ENCODE measurements around the gene KCND3.

DNA sequence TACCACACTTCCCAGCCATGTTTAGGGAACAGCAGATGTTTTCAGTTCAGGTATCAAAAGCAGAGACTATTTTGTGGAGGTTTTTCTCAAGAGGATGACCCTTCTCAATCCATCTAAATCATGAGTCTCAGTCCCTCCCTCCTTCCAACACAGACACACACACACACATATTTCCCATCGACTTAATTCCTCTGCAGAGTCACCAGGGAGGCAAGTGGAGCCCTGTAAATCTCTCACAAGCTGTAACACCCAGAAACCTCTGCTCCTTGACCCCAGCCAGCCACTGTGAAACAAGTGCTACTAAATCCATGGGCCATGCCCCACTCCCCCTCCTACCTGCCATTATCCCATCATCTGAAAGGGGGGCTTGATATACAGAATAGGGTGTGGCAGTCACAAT is 10.6 kb upstream of the KCND3 start:
- TF ChIP-seq, protein P1, sequence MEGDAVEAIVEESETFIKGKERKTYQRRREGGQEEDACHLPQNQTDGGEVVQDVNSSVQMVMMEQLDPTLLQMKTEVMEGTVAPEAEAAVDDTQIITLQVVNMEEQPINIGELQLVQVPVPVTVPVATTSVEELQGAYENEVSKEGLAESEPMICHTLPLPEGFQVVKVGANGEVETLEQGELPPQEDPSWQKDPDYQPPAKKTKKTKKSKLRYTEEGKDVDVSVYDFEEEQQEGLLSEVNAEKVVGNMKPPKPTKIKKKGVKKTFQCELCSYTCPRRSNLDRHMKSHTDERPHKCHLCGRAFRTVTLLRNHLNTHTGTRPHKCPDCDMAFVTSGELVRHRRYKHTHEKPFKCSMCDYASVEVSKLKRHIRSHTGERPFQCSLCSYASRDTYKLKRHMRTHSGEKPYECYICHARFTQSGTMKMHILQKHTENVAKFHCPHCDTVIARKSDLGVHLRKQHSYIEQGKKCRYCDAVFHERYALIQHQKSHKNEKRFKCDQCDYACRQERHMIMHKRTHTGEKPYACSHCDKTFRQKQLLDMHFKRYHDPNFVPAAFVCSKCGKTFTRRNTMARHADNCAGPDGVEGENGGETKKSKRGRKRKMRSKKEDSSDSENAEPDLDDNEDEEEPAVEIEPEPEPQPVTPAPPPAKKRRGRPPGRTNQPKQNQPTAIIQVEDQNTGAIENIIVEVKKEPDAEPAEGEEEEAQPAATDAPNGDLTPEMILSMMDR (IDR thresholded peaks at IDR 0.05), result no peak
- TF ChIP-seq POLR2A (IDR thresholded peaks at IDR 0.05), result no peak
